B cell (primary cell): ENCODE measurements around the gene TGFBR3. TPM values are rescaled to one million over a fixed set of nuclear protein-coding genes. Genes with fewer than 3 reads are reported as not detected.

Source experiments
- ATAC-seq: fragments of 200-7000 bp; cut with Tn5 transposase; one replicate; pipeline ENCODE4 v1.10.0; 2021; ENCODE audit warnings: low read depth, mild to moderate bottlenecking, moderate number of reproducible peaks, moderate library complexity
- CTCF ChIA-PET: fragments of 350-600 bp; sonication (Branson Sonifier 250); formaldehyde crosslinking; loops from one replicate; lab custom pipeline; 2021; ENCODE audit warnings: antibody characterized with exemption, inconsistent platforms; lab: Charles Lee
- POLR2A ChIA-PET: fragments of 350-600 bp; sonication (Branson Sonifier 250); formaldehyde crosslinking; loops from one replicate; lab custom pipeline; 2021; ENCODE audit warnings: antibody characterized with exemption; lab: Charles Lee
- DNase-seq: peaks from one replicate; pipeline ENCODE4 v3.0.0; 2013
- H2AFZ ChIP-seq: 2 replicates; pipeline ENCODE4 v1.6.1; 2012; ENCODE audit warnings: mild to moderate bottlenecking, low read depth, low read length; ENCODE audit not compliant: insufficient read depth, poor library complexity, severe bottlenecking
- H3K27ac ChIP-seq, 2 donors: 1 replicate in 1 of 2; 2 replicates in 1 of 2; pipeline ENCODE4 v1.5.1; 2012 to 2013; ENCODE audit warnings: low read length in 2 of 2, mild to moderate bottlenecking in 2 of 2, moderate library complexity in 1 of 2
- H3K27me3 ChIP-seq, 4 experiments: fragments of 200-600 bp in 1 of 4; sonication (generic) in 1 of 4; replicated peaks in 1 of 4; 1 replicate in 2 of 4; 2 replicates in 2 of 4; pipeline versions ENCODE4 v1.6.1 to v1.7.0; 2013 to 2016; ENCODE audit warnings: low read length in 3 of 4, mild to moderate bottlenecking in 2 of 4, mixed read lengths in 1 of 4, moderate library complexity in 1 of 4; ENCODE audit not compliant: insufficient read depth in 4 of 4, control insufficient read depth in 3 of 4; ENCODE audit errors: control extremely low read depth in 1 of 4
- H3K36me3 ChIP-seq, 2 experiments: replicated peaks in 1 of 2; 1 replicate in 1 of 2; 2 replicates in 1 of 2; pipeline versions ENCODE4 v1.6.1 to v1.7.1; 2013; ENCODE audit warnings: low read length in 1 of 2; ENCODE audit not compliant: insufficient read depth in 2 of 2, control insufficient read depth in 1 of 2; ENCODE audit errors: control extremely low read depth in 1 of 2, extremely low read depth in 1 of 2
- H3K4me1 ChIP-seq, 2 donors: fragments of 200-600 bp in 1 of 2; sonication (generic) in 1 of 2; 1 replicate in 1 of 2; 2 replicates in 1 of 2; pipeline versions ENCODE4 v1.5.1 to v1.6.1; 2013 to 2017; ENCODE audit warnings: low read length in 2 of 2; ENCODE audit not compliant: control insufficient read depth in 2 of 2, insufficient read depth in 2 of 2
- H3K4me2 ChIP-seq: replicated peaks from 2 replicates; pipeline ENCODE3; 2012; ENCODE audit warnings: mild to moderate bottlenecking, low read depth, low read length; ENCODE audit not compliant: poor library complexity, severe bottlenecking
- H3K4me3 ChIP-seq, 5 experiments: fragments of 200-600 bp in 1 of 5; sonication (generic) in 1 of 5; 1 replicate in 3 of 5; 2 replicates in 2 of 5; pipeline versions ENCODE4 v1.5.1 to v1.7.0; 2011 to 2016; ENCODE audit warnings: low read length in 4 of 5, mild to moderate bottlenecking in 4 of 5, low read depth in 2 of 5, control low read depth in 1 of 5, moderate library complexity in 1 of 5; ENCODE audit not compliant: insufficient read depth in 1 of 5; ENCODE audit errors: control extremely low read depth in 1 of 5, extremely low read depth in 1 of 5
- H3K79me2 ChIP-seq: fragments of 200-600 bp; sonication (generic); one replicate; pipeline ENCODE4 v1.6.0; 2016; ENCODE audit warnings: low read length; ENCODE audit not compliant: control insufficient read depth, insufficient read depth
- H3K9ac ChIP-seq: fragments of 200-600 bp; sonication (generic); 2 replicates; pipeline ENCODE4 v1.6.1; 2017; ENCODE audit warnings: mild to moderate bottlenecking, low read length, moderate library complexity
- H3K9me3 ChIP-seq, 3 donors: one replicate each; pipeline versions ENCODE4 v1.6.1 to v1.7.1; 2013; ENCODE audit warnings: low read length in 2 of 3; ENCODE audit not compliant: control insufficient read depth in 2 of 3, insufficient read depth in 1 of 3; ENCODE audit errors: control extremely low read depth in 1 of 3
- H4K20me1 ChIP-seq: 2 replicates; pipeline ENCODE4 v1.6.0; 2012; ENCODE audit warnings: mild to moderate bottlenecking, low read length; ENCODE audit not compliant: insufficient read depth, control insufficient read depth, poor library complexity, severe bottlenecking
- H3K27ac Mint-ChIP-seq: one replicate; pipeline ENCODE4 v1.8.0; 2021; ENCODE audit warnings: mixed read lengths
- H3K27me3 Mint-ChIP-seq: one replicate; pipeline ENCODE4 v1.8.0; 2021; ENCODE audit warnings: mixed read lengths
- H3K4me1 Mint-ChIP-seq: one replicate; pipeline ENCODE4 v1.8.0; 2021; ENCODE audit warnings: mixed read lengths
- H3K4me3 Mint-ChIP-seq: one replicate; pipeline ENCODE4 v1.8.0; 2021; ENCODE audit warnings: mixed read lengths
- H3K9me3 Mint-ChIP-seq: one replicate; pipeline ENCODE4 v1.8.0; 2022; ENCODE audit warnings: mixed read lengths; ENCODE audit not compliant: insufficient read depth
- EZH2 ChIP-seq: IDR thresholded peaks from 2 replicates; pipeline ENCODE4 v1.6.1; 2012; ENCODE audit warnings: borderline replicate concordance, low read depth, mild to moderate bottlenecking, moderate library complexity, low read length; ENCODE audit not compliant: insufficient read depth, poor library complexity, severe bottlenecking
- WGBS: methylation state at CpG from one replicate; pipeline ENCODE4 v1.1.5; 2013; ENCODE audit warnings: missing lambda C conversion rate; ENCODE audit not compliant: insufficient coverage; 5-methylcytosine and 5-hydroxymethylcytosine counted together
- intact Hi-C: fragments of 100-400 bp; cut with micrococcal nuclease; formaldehyde crosslinking; loops from one replicate; pipeline ENCODE4 v1.10.0; 2022
- polyA plus RNA-seq: library from polyadenylated mRNA; depleted of rRNA; stranded (reverse); fragments of >200 nt; gene quantifications from 2 replicates; pipeline ENCODE4 v1.2.3, GENCODE V29; 2012
- total RNA-seq, 2 donors: library from RNA; stranded (reverse); fragments of 120-200 nt in 1 of 2; gene quantifications; 1 replicate in 1 of 2; 2 replicates in 1 of 2; pipeline versions ENCODE4 v1.2.3 to v1.2.4, GENCODE V29; 2013 to 2022
- TF ChIP-seq, protein P1 (sequence below): fragments of 200-600 bp; IDR thresholded peaks from one replicate; pipeline ENCODE4 v1.8.0; 2022; ENCODE audit warnings: antibody characterized with exemption, mild to moderate bottlenecking

TGFBR3 gene
- total and polyA plus RNA-seq, 2 donors (not counting 1 experiment from before 2014, with no cell fraction given) = 0.10 to 0.12 TPM

DNA sequence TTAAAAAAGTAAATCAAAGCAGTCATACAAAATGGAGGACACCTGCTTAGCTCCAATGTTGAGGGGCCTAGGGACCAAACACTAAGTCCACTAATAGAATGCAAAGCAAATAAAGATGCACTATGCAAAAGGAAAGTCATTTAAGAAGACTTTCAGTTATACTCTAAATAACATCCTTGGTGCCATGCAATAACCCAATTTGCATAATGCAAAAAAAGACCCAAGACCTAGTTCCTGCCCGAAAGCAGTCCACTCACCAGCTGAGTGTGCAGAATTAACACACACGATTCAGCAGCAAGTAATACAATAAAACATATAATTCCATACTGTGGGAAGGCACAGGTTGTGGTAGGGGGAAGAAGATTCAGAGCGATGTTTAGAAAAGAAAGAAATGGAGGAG, 101.8 kb downstream of the TGFBR3 start:
- H3K9me3 ChIP-seq = no peaks in the 10 kb centered on the region
- H3K27me3 ChIP-seq = no peaks in the 10 kb centered on the region
- Mint-ChIP-seq H3K4me3 (no peak overlapping the region), H3K27me3 (no peaks in the 10 kb centered on the region), H3K27ac (no peak overlapping the region), H3K9me3 (no peaks in the 10 kb centered on the region), H3K4me1 (no peaks in the 10 kb centered on the region)
- ChIA-PET POLR2A (no interaction called here), CTCF (no interaction called here)
- no peak overlapping the region for H3K9ac ChIP-seq
- WGBS = 100% methylated on average over 1 of the region's 3 CpGs
- ATAC-seq = no peak
- H3K4me2 ChIP-seq = no peak overlapping the region
- H2AFZ ChIP-seq = no peak overlapping the region
- no peaks in the 10 kb centered on the region for H4K20me1 ChIP-seq
- no peaks in the 10 kb centered on the region for H3K79me2 ChIP-seq
- DNase-seq = no peak
- H3K4me1 ChIP-seq = no peaks in the 10 kb centered on the region
- no peaks in the 10 kb centered on the region for H3K36me3 ChIP-seq
- no peak overlapping the region for H3K27ac ChIP-seq
- intact Hi-C loops = no loop called here
- TF ChIP-seq, protein P1, sequence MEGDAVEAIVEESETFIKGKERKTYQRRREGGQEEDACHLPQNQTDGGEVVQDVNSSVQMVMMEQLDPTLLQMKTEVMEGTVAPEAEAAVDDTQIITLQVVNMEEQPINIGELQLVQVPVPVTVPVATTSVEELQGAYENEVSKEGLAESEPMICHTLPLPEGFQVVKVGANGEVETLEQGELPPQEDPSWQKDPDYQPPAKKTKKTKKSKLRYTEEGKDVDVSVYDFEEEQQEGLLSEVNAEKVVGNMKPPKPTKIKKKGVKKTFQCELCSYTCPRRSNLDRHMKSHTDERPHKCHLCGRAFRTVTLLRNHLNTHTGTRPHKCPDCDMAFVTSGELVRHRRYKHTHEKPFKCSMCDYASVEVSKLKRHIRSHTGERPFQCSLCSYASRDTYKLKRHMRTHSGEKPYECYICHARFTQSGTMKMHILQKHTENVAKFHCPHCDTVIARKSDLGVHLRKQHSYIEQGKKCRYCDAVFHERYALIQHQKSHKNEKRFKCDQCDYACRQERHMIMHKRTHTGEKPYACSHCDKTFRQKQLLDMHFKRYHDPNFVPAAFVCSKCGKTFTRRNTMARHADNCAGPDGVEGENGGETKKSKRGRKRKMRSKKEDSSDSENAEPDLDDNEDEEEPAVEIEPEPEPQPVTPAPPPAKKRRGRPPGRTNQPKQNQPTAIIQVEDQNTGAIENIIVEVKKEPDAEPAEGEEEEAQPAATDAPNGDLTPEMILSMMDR = no peak
- no peak for TF ChIP-seq EZH2
- H3K4me3 ChIP-seq = no peak overlapping the region

DNA sequence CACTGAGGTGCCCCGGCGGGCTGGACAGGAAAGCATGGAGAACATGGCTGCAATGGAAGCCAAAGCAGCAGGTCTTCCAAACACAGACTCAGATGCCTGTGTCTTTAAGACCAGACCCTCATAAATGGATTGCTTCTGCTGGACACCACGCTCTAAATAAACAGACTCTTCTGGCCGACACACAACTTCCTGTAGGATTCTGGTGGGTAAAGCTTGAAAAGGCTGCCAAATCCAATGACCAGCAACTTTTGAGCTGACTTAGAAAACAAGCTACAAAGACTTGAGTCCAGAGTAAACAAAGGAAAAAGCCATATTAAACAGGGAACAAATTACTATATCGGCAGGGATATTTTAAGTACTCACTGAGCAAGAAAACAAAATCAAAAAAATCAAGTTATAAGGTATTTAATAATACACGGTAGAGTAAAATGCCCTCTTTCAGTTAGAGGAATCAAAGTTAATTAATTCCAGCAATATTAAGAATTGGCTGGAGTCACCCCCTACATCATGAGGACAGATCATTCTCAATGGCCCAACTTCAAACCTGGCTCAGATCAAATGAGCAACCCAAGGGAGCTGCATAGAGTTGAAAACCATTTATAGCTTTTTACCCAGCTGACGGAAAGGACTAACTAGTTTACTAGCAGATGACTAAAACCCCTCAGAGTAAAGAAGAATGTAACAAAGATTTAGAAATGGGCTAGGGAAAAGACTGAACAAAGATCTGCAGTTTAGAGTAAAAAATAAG, 102.4 kb downstream of the TGFBR3 start:
- Histone ChIP-seq H3K79me2 (no peaks in the 10 kb centered on the region), H2AFZ (no peak overlapping the region), H3K27me3 (no peaks in the 10 kb centered on the region), H3K4me3 (no peak overlapping the region), H3K4me1 (no peaks in the 10 kb centered on the region), H3K4me2 (no peak overlapping the region), H3K9me3 (no peaks in the 10 kb centered on the region), H3K9ac (no peak overlapping the region), H3K27ac (no peak overlapping the region), H3K36me3 (no peaks in the 10 kb centered on the region), H4K20me1 (no peaks in the 10 kb centered on the region)
- Mint-ChIP-seq H3K27me3 (no peaks in the 10 kb centered on the region), H3K27ac (no peak overlapping the region), H3K4me1 (no peaks in the 10 kb centered on the region), H3K4me3 (no peak overlapping the region), H3K9me3 (no peaks in the 10 kb centered on the region)
- TF ChIP-seq, protein P1 = no peak
- no peak for TF ChIP-seq EZH2
- no peak for DNase-seq
- intact Hi-C loops = no loop called here
- POLR2A ChIA-PET = no interaction called here
- 88% methylated on average over 4 of the region's 7 CpGs for WGBS
- CTCF ChIA-PET = no interaction called here
- no peak for ATAC-seq
